ENCODE results near the gene PIK3CD. TPM values are rescaled to one million over a fixed set of nuclear protein-coding genes. Genes with fewer than 3 reads are reported as not detected.

Gene PIK3CD
- total RNA-seq, 4 donors from 2014 or later: 16.5 to 23.0 (median 18.2) TPM

DNA sequence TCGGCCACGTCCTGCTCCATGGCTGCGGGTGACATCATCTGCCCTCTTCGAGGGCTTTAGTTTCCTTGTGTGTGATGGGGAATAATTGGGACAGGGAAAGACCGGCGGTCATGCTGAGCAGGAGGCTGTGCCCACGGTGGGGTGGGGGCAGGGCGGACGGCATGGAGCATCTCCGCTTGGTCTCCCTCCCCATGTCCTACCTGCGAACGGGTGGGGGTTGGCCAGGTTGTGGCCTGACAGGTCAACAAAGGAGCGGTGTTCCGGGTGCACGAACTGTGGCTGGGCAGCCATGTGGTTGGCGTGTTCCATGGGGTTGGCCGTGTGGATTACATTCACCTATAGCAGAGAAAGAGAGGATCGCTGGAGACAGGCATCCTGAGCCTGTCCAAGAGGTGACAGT, 80.0 kb downstream of the PIK3CD start:
- no peak for DNase-seq (ENCODE audit: low spot score)
- TF ChIP-seq CTCF (IDR thresholded peaks at IDR 0.05): no peak
- ATAC-seq (ENCODE audit: low FRiP score): no peak

GRCh38 chr1:9732123-9732971, 80.8 kb downstream of the PIK3CD start:
- no peak for DNase-seq (ENCODE audit: low spot score)
- no peak for ATAC-seq (ENCODE audit: low FRiP score)

DNA sequence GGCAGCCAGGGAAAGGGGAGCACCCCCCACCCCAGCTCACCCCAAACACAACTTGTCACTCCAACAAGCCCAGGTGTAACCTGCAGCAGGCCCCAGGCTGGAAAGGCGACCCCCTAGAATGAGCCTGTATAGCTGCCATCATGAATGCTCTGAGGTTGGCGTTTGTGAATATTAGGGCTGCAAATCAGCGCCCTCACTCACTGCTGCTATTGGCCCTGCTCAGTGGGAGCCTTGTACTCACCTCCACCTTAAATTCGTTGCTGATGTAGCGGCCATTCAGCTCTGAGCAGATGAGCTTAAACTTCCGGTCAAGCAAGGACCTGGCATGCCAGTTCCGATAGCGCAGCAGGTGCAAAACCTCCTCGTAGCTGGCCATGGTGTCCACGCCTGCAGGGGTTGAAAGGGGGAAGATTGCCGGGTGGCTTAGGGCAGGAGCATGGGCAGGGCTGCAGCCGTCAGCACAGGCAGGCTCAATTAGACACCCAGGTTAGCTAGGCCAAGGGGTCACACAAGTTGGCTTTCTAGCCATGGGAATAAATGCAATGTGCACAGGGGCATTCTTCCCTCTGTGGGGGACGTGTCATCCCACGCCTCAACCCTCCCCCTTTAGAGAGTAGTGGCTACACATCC, 81.7 kb downstream of the PIK3CD start:
- no peak for ATAC-seq (ENCODE audit: low FRiP score)
- DNase-seq (ENCODE audit: low spot score): no peak
- TF ChIP-seq CTCF (IDR thresholded peaks at IDR 0.05): no peak

More at GRCh38 chr1:9732123-9732971, 80.8 kb downstream of the PIK3CD start:
- TF ChIP-seq CTCF (IDR thresholded peaks at IDR 0.05): no peak

DNA sequence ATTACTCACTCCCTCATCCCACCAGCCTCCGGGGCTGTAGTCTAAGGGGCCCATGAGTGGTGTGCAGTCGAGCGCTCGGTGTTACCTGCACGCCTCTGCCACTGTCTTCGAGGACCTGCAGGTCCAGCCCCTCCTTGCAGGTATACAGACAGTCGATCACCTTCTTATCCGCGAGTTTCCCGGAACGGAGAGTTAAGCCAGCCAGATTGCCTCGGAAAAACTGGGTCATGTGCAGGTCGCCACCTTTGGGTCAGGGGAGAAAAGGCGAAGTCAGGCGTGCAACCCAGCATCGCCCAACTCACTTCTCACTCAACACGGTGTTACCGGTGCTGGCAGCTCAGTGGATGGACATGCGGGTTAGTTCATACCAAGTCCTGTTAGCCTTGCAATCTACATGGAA, 84.3 kb downstream of the PIK3CD start:
- TF ChIP-seq CTCF (IDR thresholded peaks at IDR 0.05): no peak
- ATAC-seq (ENCODE audit: low FRiP score): no peak
- DNase-seq (ENCODE audit: low spot score): no peak

GRCh38 chr1:9736241-9736640, 84.7 kb downstream of the PIK3CD start:
- TF ChIP-seq CTCF (IDR thresholded peaks at IDR 0.05): no peak
- ATAC-seq (ENCODE audit: low FRiP score): no peak
- no peak for DNase-seq (ENCODE audit: low spot score)

- no peak for TF ChIP-seq CTCF (IDR thresholded peaks at IDR 0.05)
- no peak for DNase-seq (ENCODE audit: low spot score)
- no peak for ATAC-seq (ENCODE audit: low FRiP score)
These were observed 85.5 kb downstream of the PIK3CD start for GRCh38 chr1:9737057-9737456.

DNA sequence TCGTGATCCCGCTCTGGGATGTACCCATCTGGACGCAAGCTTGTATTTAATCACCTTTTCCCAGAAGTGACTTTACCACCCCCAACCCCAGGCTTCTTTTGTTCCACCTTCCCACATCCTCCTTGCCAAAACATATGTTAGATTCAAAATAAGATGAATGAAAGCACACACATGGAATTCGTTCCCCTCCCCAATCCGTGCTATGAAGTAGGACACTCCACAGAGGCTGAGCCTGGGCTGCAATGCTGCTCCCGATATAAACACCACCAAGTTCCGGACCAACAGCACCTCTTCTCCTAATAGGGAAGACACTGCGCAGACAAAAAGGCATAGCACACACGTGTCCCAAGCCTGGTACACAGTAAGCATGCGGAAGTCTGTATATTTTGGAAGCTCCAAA, 86.1 kb downstream of the PIK3CD start:
- DNase-seq (ENCODE audit: low spot score): no peak
- TF ChIP-seq CTCF (IDR thresholded peaks at IDR 0.05): no peak
- no peak for ATAC-seq (ENCODE audit: low FRiP score)
